Kidney (tissue), 14 donors: Measurements from ENCODE around the gene FRMD1. TPM values are rescaled to one million over a fixed set of nuclear protein-coding genes. Genes with fewer than 3 reads are reported as not detected.

Source experiments
- DNase-seq, 5 donors: peaks; one replicate each; pipeline ENCODE4 v3.0.0-alpha.2; 2013 to 2020
- FAIRE-seq: peaks from 2 replicates; lab custom pipeline; 2012; peaks lifted over from hg19 to GRCh38; lab: Jason Lieb, UNC
- H3K27ac ChIP-seq, 2 donors: one replicate each; pipeline ENCODE4 v1.7.0; 2013; ENCODE audit warnings: low read depth in 2 of 2, low read length in 2 of 2, inconsistent platforms in 1 of 2
- H3K27me3 ChIP-seq: one replicate; pipeline ENCODE4 v1.7.1; 2013; ENCODE audit warnings: low read length, inconsistent platforms; ENCODE audit not compliant: control insufficient read depth, insufficient read depth
- H3K36me3 ChIP-seq, 3 donors: one replicate each; pipeline versions ENCODE4 v1.7.0 to v1.7.1; 2013; ENCODE audit warnings: low read length in 3 of 3, control low read depth in 1 of 3, inconsistent platforms in 1 of 3; ENCODE audit not compliant: insufficient read depth in 3 of 3, control insufficient read depth in 2 of 3
- H3K4me1 ChIP-seq, 3 donors: one replicate each; pipeline versions ENCODE4 v1.7.0 to v1.7.1; 2013; ENCODE audit warnings: low read length in 3 of 3, inconsistent platforms in 1 of 3, low read depth in 1 of 3; ENCODE audit not compliant: control insufficient read depth in 2 of 3, insufficient read depth in 2 of 3
- H3K4me3 ChIP-seq, 3 donors: one replicate each; pipeline versions ENCODE4 v1.7.0 to v1.8.1; 2013; ENCODE audit warnings: low read length in 3 of 3, control low read depth in 1 of 3, inconsistent platforms in 1 of 3
- H3K9ac ChIP-seq, 3 donors: one replicate each; pipeline versions ENCODE4 v1.7.0 to v1.7.1; 2013; ENCODE audit warnings: low read length in 3 of 3, control low read depth in 1 of 3, inconsistent platforms in 1 of 3
- H3K9me3 ChIP-seq, 3 donors: one replicate each; pipeline versions ENCODE4 v1.7.0 to v1.7.1; 2013; ENCODE audit warnings: low read length in 3 of 3, control low read depth in 1 of 3, inconsistent platforms in 1 of 3; ENCODE audit not compliant: control insufficient read depth in 2 of 3, insufficient read depth in 1 of 3
- CTCF ChIP-seq: IDR thresholded peaks from 3 replicates; pipeline ENCODE4 v1.5.1; 2012; ENCODE audit warnings: mild to moderate bottlenecking, moderate library complexity, borderline replicate concordance; ENCODE audit not compliant: insufficient read depth; ENCODE audit errors: extremely low read depth
- intact Hi-C: fragments of 100-400 bp; cut with DNase I; formaldehyde crosslinking; loops from one replicate; pipeline ENCODE4 v1.11.1; 2022
- polyA plus RNA-seq: library from polyadenylated mRNA; stranded (reverse); fragments of 350-450 nt; fragmentation: Illumina TruSeq; extraction: RNeasy Lipid Tissue Mini Kit (QIAGEN cat#74804); gene quantifications from one replicate; pipeline ENCODE4 v1.2.3, GENCODE V29; 2014; ENCODE audit warnings: low read depth, low replicate concordance; ENCODE audit not compliant: insufficient read depth
- total RNA-seq: library from RNA; stranded (reverse); fragmentation: NEBNext Ultra II Directional; extraction: Animal tissue kit (Norgen Biotek cat#: 25700); gene quantifications from one replicate; pipeline ENCODE4 v1.2.1, GENCODE V29; 2021
- donor health status: control.
- donor health status: control.
- donor health status: control.
- donor health status: control.
- donor health status: control.
- donor health status: DM: yes; HTN: yes; CAD: no.
- donor health status: Normal renal cell carcinoma (clear cell type).

FRMD1 gene
- total and polyA plus RNA-seq, 2 donors from 2014 or later: 1.1 to 7.5 TPM

DNA sequence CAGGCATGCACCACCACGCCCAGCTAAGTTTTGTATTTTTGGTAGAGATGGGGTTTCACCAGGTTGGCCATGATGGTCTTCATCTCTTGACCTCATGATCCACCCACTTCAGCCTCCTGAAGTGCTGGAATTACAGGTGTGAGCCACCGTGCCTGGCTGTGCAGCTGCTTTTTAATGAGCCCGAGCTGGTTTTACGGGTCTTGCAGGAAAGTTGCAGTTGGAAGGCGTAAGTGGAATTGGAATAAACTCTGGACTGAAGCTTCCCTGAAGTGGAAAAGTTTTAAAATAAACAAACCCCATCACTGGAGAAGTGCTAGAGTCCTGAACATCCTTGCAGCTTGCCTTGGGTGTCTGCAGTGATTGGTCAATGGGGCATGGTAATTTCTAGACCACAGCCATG lies 41.2 kb downstream of the FRMD1 start:
- Histone ChIP-seq H3K4me1 (peaks cover 0 to 7% (median 4%) of the 10 kb centered on the region in 3 donors), H3K36me3 (no peaks in the 10 kb centered on the region), H3K9me3 (peaks cover 0 to 21% (median 0%) of the 10 kb centered on the region in 3 donors), H3K9ac (no peak overlapping the region), H3K27ac (no peak overlapping the region), H3K27me3 (no peaks in the 10 kb centered on the region), H3K4me3 (no peak overlapping the region)
- intact Hi-C loops: no loop called here
- no peak for TF ChIP-seq CTCF
- FAIRE-seq (no peak), DNase-seq (no peak)

DNA sequence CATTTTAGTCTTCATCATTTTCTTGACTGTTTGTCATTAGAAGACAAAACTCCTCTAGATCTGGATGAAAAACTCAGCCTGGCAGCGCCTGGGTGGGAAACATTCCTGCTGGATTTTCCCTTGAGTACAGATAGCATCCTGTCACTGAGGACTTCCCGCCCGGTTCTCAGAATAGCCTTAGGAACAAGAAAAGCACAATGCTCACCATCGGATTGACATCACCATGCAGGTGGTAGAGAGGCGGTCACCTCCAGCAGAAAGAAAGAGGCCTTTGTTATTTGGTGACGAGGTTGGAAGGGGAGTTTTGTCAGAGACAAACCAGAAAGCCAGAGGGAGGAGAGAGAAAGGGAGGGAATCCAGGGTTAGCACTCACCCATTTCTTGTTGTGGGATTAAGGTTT lies 41.8 kb downstream of the FRMD1 start:
- no peak for TF ChIP-seq CTCF
- Histone ChIP-seq H3K27ac (no peak overlapping the region), H3K4me3 (no peak overlapping the region), H3K9ac (no peak overlapping the region), H3K4me1 (peaks cover 0 to 7% (median 4%) of the 10 kb centered on the region in 3 donors), H3K27me3 (no peaks in the 10 kb centered on the region), H3K9me3 (peaks cover 0 to 21% (median 0%) of the 10 kb centered on the region in 3 donors), H3K36me3 (no peaks in the 10 kb centered on the region)
- DNase-seq (no peak), FAIRE-seq (no peak)
- intact Hi-C loops: no loop called here

GRCh38 chr6:168035661-168036545 lies 43.1 kb downstream of the FRMD1 start:
- Histone ChIP-seq H3K9ac (peak overlapping the region in 2 of 3 donors; percentile 40 to 42), H3K4me3 (peak overlapping the region; percentile 40 to 64 (median 45)), H3K27me3 (no peaks in the 10 kb centered on the region)

More at GRCh38 chr6:168035661-168036545, 43.1 kb downstream of the FRMD1 start:
- Histone ChIP-seq H3K36me3 (no peaks in the 10 kb centered on the region), H3K4me1 (peaks cover 0 to 11% (median 4%) of the 10 kb centered on the region in 3 donors), H3K27ac (peak overlapping the region; percentile 60 to 61), H3K9me3 (peaks cover 0 to 16% (median 0%) of the 10 kb centered on the region in 3 donors)
- intact Hi-C loops: no loop called here
- TF ChIP-seq CTCF: no peak
- DNase-seq: peak in 3 of 5 donors; percentile 48 to 61 (median 56)
- no peak for FAIRE-seq
